ENCODE data around the gene TLK1. TPM values are rescaled to one million over a fixed set of nuclear protein-coding genes. Genes with fewer than 3 reads are reported as not detected.

The TLK1 gene
- total and polyA plus RNA-seq, 2 experiments from 2014 or later: 41.2 to 45.0 TPM

DNA sequence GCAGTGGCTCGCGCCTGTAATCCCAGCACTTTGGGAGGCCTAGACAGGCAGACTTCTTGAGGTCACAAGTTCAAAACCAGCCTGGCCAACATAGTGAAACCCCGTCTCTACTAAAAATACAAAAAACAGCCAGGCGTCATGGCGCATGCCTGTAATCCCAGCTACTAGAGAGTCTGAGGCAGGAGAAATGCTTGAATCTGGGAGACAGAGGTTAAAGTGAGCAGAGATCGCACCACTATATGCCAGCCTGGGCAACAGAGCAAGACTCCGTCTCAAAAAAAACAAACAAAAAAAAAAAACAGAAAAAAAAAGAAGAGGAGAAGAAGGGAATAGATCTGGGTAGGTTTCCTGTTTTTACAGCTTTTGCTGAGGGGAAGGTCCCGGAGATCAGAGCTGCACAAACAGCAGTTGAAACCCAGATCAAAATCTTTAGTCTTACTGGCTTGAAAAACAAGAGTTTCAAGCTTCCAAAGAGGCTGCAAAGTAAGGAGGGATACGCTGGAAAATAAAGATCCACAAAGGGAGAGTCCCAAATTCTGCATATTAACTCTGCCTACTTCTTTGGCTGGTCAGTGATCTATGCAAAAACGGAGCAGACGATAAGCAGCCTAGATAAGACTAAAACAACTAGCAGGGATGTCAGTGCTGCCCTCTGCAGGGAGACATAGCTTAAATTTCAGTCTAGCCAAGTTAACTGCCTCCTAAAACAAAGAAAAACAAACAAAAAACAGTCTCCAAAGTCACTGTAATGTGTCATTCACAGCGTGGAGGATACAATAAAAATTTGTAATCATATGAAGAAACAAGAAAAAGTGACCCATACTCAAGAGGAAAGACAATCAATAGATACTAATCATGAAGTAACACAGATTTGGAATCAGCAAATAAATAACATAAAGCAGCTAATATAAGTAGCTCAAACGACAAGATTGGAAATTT lies 74.1 kb downstream of the TLK1 start:
- no peaks in the 10 kb centered on the region for H3F3A ChIP-seq (replicated peaks; ENCODE audit: low read depth)
- no peak overlapping the region for H3K27ac ChIP-seq (ENCODE audit: low read depth)
- H3K36me3 Mint-ChIP-seq (ENCODE audit: low read depth): peaks cover 10% of the 10 kb centered on the region; the same call in 2 of the 3 replicates
- H3K4me1 ChIP-seq (ENCODE audit: insufficient read depth): peaks cover 14% of the 10 kb centered on the region
- no peak overlapping the region for H3K4me3 ChIP-seq
- H3K79me2 ChIP-seq (replicated peaks; ENCODE audit: insufficient read depth): peaks cover 90% of the 10 kb centered on the region
- H3K27ac Mint-ChIP-seq: peak overlapping the region; percentile 45; the same call in 1 of the 2 replicates
- no peaks in the 10 kb centered on the region for H3K9me2 ChIP-seq (ENCODE audit: insufficient read depth)
- peaks cover 38% of the 10 kb centered on the region for H3K4me1 Mint-ChIP-seq
- no peaks in the 10 kb centered on the region for H3K36me3 ChIP-seq (ENCODE audit: insufficient read depth)
- peaks cover 2% of the 10 kb centered on the region for H3K27me3 Mint-ChIP-seq (ENCODE audit: insufficient read depth, low read depth, poor library complexity)
- no peak overlapping the region for H3K4me2 ChIP-seq
- DNase-seq (ENCODE audit: low spot score) (peak; percentile 86), ATAC-seq (peak; percentile 92)
- H3K9me3 Mint-ChIP-seq: no peaks in the 10 kb centered on the region; the same call in 2 of the 3 replicates
- H4K20me1 ChIP-seq (replicated peaks; ENCODE audit: insufficient read depth): peaks cover 6% of the 10 kb centered on the region
- TF ChIP-seq NANOG (IDR thresholded peaks at IDR 0.05; ENCODE audit: borderline replicate concordance) (no peak), STAT1 (IDR thresholded peaks at IDR 0.05; ENCODE audit: unreplicated experiment) (no peak), POLR2AphosphoS5 (IDR thresholded peaks at IDR 0.05; ENCODE audit: low read depth) (no peak), EZH2phosphoT487 (IDR thresholded peaks at IDR 0.05; ENCODE audit: unreplicated experiment) (no peak)
- TF ChIP-seq, protein P1, sequence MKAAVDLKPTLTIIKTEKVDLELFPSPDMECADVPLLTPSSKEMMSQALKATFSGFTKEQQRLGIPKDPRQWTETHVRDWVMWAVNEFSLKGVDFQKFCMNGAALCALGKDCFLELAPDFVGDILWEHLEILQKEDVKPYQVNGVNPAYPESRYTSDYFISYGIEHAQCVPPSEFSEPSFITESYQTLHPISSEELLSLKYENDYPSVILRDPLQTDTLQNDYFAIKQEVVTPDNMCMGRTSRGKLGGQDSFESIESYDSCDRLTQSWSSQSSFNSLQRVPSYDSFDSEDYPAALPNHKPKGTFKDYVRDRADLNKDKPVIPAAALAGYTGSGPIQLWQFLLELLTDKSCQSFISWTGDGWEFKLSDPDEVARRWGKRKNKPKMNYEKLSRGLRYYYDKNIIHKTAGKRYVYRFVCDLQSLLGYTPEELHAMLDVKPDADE (IDR thresholded peaks at IDR 0.05): no peak
- TF ChIP-seq, protein P2, sequence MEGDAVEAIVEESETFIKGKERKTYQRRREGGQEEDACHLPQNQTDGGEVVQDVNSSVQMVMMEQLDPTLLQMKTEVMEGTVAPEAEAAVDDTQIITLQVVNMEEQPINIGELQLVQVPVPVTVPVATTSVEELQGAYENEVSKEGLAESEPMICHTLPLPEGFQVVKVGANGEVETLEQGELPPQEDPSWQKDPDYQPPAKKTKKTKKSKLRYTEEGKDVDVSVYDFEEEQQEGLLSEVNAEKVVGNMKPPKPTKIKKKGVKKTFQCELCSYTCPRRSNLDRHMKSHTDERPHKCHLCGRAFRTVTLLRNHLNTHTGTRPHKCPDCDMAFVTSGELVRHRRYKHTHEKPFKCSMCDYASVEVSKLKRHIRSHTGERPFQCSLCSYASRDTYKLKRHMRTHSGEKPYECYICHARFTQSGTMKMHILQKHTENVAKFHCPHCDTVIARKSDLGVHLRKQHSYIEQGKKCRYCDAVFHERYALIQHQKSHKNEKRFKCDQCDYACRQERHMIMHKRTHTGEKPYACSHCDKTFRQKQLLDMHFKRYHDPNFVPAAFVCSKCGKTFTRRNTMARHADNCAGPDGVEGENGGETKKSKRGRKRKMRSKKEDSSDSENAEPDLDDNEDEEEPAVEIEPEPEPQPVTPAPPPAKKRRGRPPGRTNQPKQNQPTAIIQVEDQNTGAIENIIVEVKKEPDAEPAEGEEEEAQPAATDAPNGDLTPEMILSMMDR (conservative IDR thresholded peaks at IDR 0.05; ENCODE audit: low read depth in 2 of 2): peak; percentile 78 to 87
- TF ChIP-seq, protein P3, sequence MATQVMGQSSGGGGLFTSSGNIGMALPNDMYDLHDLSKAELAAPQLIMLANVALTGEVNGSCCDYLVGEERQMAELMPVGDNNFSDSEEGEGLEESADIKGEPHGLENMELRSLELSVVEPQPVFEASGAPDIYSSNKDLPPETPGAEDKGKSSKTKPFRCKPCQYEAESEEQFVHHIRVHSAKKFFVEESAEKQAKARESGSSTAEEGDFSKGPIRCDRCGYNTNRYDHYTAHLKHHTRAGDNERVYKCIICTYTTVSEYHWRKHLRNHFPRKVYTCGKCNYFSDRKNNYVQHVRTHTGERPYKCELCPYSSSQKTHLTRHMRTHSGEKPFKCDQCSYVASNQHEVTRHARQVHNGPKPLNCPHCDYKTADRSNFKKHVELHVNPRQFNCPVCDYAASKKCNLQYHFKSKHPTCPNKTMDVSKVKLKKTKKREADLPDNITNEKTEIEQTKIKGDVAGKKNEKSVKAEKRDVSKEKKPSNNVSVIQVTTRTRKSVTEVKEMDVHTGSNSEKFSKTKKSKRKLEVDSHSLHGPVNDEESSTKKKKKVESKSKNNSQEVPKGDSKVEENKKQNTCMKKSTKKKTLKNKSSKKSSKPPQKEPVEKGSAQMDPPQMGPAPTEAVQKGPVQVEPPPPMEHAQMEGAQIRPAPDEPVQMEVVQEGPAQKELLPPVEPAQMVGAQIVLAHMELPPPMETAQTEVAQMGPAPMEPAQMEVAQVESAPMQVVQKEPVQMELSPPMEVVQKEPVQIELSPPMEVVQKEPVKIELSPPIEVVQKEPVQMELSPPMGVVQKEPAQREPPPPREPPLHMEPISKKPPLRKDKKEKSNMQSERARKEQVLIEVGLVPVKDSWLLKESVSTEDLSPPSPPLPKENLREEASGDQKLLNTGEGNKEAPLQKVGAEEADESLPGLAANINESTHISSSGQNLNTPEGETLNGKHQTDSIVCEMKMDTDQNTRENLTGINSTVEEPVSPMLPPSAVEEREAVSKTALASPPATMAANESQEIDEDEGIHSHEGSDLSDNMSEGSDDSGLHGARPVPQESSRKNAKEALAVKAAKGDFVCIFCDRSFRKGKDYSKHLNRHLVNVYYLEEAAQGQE (IDR thresholded peaks at IDR 0.05; ENCODE audit: unreplicated experiment): no peak
- H3K27me3 ChIP-seq (ENCODE audit: insufficient read depth): no peaks in the 10 kb centered on the region
- H3K4me3 Mint-ChIP-seq: no peak overlapping the region; the same call in 2 of the 3 replicates
- no peak overlapping the region for H2AFZ ChIP-seq
